ENCODE measurements around the gene ZBP1. TPM values are rescaled to one million over a fixed set of nuclear protein-coding genes. Genes with fewer than 3 reads are reported as not detected.

The ZBP1 gene
- total RNA-seq, 1 experiment from 2014 or later: not detected

DNA sequence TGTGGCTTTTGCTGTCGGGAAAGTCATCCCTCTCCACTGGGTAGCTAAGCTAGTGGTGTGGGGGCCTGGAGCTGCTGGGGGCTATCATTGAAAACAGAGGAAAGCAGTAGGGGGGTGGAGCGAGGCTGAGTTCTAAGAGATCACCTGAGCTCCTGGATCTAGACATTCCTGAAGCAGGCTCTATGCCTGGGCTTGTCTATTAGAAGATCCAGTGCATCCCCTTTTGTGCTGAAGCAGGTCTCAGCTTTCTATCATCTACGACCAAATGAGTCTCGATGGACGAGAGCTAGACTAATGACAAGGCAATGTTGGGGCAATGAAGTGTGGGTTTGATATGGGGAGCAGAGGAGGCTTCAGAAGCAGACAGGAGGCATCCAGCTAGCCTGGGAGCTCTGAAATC lies 18.5 kb downstream of the ZBP1 start:
- no peak for DNase-seq (ENCODE audit: extremely low read depth, low read depth)

- DNase-seq (ENCODE audit: extremely low read depth, low read depth): no peak
Measured at GRCh38 chr20:57601211-57601570, 19.0 kb downstream of the ZBP1 start.

- no peak for DNase-seq (ENCODE audit: extremely low read depth, low read depth)
Measured at GRCh38 chr20:57600320-57601210, 19.7 kb downstream of the ZBP1 start.

DNA sequence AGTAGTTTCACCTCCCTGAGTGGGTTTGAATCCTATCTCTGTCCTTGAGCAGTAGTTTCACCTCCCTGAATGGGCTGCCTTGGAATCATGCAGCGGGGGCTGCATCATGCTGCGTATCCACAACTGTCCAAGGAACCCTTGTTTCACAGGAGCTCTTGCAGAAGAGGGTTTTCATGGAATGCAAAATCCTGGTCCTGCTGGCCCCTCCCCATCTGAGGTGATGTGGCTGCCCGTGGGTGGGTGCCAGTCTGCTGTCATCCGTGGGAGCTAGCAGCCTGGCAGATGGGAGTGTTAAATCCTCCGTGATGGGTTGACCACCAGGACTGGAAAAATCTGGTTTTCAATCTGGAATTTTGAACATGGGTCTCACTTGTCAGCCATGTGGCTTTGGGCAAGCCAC lies 21.7 kb downstream of the ZBP1 start:
- DNase-seq (ENCODE audit: extremely low read depth, low read depth): no peak

GRCh38 chr20:57598060-57598459 lies 22.2 kb downstream of the ZBP1 start:
- no peak for DNase-seq (ENCODE audit: extremely low read depth, low read depth)

DNA sequence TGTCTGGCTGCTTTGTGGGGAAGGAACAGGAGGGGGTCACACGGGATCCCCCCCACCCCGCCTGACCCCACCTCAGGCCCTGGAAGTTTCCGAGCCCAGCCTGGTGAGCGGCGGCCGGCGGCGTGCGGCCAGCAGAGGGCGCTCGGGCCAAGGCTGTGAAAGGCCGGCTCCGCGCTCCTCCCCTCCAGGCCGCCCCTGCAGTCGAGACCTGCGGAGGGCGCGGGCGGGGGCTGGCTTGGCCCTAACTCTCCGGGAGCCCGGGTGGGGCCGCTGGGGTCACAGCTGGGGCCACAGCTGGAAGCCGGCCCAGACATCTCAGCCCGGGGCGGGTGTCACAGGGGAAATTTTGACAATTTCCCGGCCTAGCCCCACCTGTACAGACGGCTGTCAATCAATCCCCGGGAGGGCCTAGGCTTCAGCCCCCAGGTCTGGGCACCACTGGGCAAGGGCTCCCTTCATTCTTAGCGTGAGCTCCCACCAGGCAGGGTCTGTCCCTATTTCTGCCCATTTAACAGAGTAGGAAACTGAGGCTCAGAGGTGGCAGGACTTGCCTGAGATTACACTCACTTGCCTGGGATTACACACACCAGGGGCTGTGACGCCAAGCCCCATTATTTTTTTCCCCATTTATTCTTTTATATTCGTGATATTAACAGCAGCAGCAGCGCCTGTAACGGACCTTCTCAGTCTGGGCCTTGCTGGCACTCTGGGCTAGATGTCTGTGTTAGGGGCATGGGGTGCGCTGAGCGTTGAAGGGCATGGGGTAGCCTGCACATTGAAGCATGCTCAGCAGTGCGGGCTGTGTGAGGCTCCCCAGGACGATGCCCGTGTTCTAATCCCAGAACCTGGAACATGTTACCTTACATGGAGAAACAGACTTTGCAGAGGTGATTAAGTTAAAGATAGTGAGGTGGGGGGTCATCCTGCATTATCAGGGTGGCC lies 23.0 kb downstream of the ZBP1 start:
- DNase-seq (ENCODE audit: extremely low read depth, low read depth): peak; percentile 39

DNA sequence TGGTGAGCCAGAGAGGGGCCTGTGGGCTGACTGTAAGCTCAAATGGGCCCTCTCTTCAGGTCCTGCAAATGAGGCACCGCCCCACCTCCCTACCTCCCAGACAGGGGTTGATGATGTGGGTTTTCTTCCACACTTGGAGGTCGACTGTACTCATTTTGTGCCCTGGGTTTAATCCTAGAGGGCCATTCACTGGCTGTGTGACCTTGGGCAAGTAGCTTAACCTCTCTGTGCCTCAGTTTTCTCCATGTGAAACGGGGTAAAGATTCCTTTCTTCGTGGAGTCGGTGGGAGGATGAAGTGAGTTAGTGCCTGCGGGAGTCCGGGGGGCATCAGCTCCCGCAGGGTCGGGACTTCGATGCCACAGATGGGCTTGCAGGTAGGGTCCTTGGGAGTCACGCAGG lies 23.9 kb downstream of the ZBP1 start:
- no peak for DNase-seq (ENCODE audit: extremely low read depth, low read depth)

GRCh38 chr20:57595041-57596030 lies 24.9 kb downstream of the ZBP1 start:
- DNase-seq (ENCODE audit: extremely low read depth, low read depth): no peak

DNA sequence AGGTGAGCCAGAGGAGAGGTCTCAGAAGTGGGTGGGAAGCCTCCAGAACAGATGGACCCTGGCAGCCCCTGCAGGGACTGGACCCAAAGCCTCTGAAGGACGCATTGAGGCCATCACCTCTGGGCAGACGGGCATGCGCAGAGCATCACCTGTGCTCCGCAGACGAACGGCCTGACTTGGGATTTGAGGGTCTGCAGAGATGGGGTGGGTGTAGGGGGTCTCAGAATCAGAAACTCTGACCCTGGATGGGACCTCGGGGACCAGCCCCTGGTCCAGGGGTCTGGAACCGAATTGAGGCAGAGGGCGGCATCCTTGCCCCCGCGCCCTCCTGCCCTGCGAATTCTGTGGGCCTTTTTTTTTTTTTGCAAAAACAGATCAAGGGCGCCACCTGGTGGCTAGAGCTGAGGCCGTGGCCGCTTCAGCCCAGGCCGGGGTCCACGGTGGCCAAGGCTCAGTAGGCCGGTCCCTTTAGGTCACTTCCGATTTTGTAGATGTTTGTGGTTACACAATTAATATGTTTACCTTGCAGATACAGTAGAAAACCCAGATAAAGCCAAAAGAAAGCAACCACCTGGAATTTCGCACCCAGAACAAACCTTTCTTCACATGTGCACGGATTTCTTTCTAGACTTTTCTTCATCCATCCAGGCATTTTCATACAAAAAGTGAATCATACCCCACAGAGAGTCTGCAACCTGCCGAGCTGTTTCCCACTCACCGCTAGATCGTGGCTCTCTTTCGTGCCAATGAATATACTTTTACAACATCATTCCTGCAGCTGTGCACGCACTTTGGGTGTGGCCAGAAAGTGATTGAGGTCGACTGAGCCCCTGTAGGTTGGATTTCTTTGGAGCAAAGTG lies 25.9 kb downstream of the ZBP1 start:
- DNase-seq (ENCODE audit: extremely low read depth, low read depth): peak; percentile 36

- DNase-seq (ENCODE audit: extremely low read depth, low read depth): no peak
Measured at GRCh38 chr20:57593134-57593886, 26.9 kb downstream of the ZBP1 start.

DNA sequence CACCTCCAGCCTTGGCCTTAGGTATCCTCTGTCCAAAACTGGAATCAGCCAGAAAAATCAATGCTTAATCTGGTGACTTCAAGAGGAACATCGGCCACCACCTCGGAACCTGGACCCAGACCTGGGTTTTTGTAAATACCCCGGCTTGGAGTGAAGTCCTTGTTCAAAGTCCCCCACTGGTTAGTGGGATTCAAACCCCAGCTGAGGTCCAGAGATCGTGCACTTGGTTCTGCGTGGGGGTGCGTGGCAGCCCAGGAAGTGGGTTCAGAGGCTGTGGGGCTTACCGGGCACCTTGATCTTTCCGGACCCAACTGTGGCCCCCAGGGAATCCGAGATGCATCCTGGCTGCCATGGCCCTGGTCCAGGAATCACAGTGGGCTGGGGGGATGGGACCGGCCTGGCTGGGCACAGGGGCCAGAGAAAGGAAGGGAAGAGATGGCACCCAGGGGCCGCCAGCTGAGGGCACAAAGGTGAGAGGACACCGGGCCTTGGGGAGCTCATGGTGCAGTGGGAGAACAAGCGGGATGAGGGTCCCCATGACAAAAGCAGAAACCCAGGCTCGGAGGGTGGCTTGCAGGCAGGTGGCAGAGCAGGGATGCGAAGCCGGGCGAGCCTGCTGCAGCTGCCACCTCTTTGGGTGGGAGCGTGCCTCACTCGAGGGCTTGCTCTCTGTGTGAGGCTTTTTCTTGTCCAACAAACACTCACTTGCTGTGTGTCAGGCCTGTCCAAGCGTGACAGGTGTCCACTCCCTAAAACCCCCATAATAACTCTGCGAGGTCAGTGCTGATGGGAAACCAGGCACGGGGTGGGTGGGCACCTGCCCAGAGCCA lies 27.7 kb downstream of the ZBP1 start:
- no peak for DNase-seq (ENCODE audit: extremely low read depth, low read depth)

DNA sequence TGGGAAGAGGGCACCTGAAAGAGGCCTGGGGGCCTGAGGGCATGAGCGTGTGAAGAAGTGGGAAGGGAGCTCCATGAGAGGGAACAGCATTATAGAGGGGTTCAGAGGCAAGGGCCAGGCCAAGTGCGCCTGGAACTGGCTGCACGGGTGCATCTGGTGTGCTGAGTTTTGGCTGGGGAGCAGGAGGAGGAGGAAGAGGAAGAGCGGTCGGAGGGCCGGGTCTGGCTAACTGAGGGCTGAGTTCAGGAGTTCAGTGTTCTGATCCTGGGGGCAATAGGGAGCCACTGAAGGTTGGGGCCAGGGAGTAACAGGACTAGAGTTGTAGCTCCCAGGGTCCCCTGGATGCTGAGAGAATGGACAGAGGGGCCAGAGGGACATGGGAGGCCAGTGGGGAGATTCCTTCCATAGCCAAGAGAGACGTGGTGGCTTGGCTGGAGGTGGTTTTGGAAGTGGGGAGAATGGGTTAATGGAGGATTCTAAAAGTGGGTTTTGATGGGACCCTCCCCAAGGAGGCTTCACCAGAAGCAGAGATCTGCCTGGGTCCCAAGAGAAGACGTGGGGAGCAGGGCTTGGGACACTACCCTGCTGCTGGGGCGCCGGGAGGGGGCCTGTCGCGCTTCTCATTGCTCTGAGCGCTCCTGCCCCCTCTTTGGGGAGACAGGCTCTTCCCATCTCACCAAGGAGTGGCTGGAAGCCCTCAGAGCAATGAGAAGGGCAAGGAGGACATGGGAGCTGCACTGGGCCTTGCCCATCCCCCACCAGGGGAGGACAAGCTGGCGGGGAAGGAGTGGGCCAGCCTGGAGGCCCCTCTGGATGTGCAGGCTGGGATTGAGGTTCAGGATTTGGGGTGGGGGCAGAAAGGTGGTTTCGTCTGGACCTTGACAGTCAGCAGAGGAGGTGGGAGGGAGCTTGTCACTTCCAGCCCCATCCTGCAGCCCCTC lies 28.7 kb downstream of the ZBP1 start:
- DNase-seq (ENCODE audit: extremely low read depth, low read depth): no peak

GRCh38 chr20:57590485-57591288 lies 29.5 kb downstream of the ZBP1 start:
- no peak for DNase-seq (ENCODE audit: extremely low read depth, low read depth)

DNA sequence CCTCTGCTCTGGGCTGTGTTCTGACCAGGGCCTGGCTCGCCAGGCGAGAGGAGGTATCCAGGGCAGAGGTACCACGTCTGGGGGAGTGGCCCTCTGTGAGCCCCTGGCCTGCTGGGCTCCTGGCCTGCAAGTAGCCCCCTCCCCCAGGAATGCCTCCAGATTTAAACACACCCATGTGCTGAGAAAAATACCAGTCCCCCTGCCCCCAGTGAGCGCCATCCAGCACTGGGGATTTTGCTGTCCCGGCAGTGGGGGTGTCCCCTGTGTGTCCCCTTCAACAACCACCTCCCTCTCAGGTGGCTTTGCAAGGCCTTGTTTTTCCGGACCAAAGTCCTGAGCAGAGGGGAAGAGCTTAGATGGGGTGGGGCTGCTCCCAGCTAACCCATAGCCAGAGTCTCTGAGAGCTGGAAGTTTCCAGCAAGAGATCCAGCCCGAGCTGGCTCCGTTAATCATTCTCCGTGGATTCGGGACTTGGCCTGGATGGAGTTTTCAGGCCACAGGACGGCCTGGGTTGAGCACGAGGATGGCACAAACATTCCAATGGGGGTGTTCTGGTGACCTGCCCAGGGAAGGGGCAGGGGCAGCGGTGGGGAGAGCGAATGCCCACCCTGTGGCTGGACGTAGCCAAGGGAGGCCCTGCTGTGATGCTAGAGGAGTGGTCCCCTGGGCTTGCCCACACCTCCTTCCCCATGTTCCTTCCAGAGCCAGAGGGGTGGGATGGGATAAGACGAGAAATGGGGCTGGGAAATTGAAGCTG lies 30.3 kb downstream of the ZBP1 start:
- no peak for DNase-seq (ENCODE audit: extremely low read depth, low read depth)

DNA sequence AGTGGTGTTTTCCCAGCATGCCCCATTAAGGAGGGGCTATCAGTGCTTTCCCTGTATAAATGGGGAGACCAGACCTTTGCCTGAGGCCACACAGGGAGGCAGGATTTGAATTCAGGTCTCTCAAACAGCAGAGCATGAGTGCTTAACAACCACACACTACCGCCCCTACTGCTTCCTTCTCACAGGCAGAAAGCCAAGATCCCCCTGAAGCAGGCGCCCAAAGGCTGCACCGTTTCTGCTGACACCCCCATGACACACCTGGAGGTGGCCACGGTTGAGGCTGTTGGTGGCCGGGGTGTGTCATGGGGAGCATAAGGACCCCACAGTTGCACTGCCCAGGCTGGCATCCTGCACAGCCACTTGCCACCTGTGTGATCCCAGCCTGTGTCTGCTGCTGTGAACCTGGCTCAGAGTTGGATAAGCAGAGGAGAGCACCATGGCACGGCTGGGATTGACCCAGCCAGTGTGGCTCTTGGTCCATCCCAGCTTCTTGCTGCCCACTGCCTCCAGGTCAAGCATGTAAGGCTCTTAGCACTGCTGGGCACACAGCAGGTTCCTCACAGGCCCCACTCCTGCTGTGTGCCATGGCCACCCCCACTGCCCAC lies 31.0 kb downstream of the ZBP1 start:
- no peak for DNase-seq (ENCODE audit: extremely low read depth, low read depth)

Measured in NCI-H460 (cell line).